Measurements from ENCODE around the gene SLC19A2. TPM values are rescaled to one million over a fixed set of nuclear protein-coding genes. Genes with fewer than 3 reads are reported as not detected.

Gene SLC19A2
- total and polyA plus RNA-seq, 2 of the 13 experiments (the other 11 are each of a cell fraction or from before 2014, with no cell fraction given): 30.4 to 56.0 TPM

DNA sequence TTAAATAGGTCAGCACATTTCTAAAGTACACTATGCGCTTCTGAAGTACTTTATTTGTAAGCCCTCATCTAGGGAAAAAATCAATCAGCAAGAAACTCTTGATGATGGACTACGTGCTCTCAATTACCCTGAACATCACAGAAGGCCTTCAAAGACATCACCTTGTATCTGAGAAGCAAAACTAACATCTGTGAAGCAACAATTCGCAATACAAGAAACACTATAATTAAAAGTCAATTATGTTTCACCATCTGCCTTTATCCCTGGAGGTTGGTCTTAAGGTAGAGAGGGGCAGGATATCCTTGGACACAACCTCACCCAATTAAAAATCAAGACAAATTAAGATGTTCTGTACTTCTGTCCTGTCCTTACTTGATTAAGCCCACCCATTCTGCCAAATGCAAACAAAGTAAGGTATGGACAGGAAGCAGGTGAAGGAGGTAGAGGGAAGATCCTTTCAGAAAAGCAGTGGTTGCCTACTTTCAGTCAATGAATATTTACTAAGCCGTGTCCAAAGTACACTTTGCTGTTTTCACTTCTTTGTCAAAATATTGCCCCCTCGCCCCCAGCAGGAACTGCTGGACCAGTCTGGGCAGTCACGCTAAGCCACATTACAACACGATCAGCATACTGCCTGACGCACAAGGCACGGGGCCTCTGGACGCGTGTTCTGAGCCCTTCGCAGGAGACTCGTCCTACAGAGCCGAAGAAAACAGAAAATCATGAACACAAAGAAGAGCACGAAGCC is 887 bp downstream of the SLC19A2 start (continued):
- TF ChIP-seq FOXA1 (IDR thresholded peaks at IDR 0.05): no peak
- peak; percentile 75 for TF ChIP-seq FOXA1 (CRISPR knock-in tag; IDR thresholded peaks at IDR 0.05)
- 0 out of 2 replicates have a peak, but pooled peaks have one; percentile 12 for TF ChIP-seq ZNF629 (CRISPR knock-in tag; conservative IDR thresholded peaks at IDR 0.05)
- peak in 1 of 2 experiments; percentile 34; a peak in 1 of 4 replicates for TF ChIP-seq KLF16 (CRISPR knock-in tag; IDR thresholded peaks at IDR 0.05)
- TF ChIP-seq, protein P1, sequence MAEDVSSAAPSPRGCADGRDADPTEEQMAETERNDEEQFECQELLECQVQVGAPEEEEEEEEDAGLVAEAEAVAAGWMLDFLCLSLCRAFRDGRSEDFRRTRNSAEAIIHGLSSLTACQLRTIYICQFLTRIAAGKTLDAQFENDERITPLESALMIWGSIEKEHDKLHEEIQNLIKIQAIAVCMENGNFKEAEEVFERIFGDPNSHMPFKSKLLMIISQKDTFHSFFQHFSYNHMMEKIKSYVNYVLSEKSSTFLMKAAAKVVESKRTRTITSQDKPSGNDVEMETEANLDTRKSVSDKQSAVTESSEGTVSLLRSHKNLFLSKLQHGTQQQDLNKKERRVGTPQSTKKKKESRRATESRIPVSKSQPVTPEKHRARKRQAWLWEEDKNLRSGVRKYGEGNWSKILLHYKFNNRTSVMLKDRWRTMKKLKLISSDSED (CRISPR knock-in tag; IDR thresholded peaks at IDR 0.05): no peak
- TF ChIP-seq TCF12 (IDR thresholded peaks at IDR 0.05): no peak
- TF ChIP-seq TCF12 (CRISPR knock-in tag; IDR thresholded peaks at IDR 0.05): no peak
- TF ChIP-seq RELA (CRISPR knock-in tag; IDR thresholded peaks at IDR 0.05): no peak
- TF ChIP-seq ZNF382 (CRISPR knock-in tag; IDR thresholded peaks at IDR 0.05; ENCODE audit: borderline replicate concordance): no peak
- TF ChIP-seq ZNF230 (CRISPR knock-in tag; IDR thresholded peaks at IDR 0.05): 0 out of 2 replicates have a peak, but pooled peaks have one; percentile 16
- TF ChIP-seq ZNF839 (CRISPR knock-in tag; IDR thresholded peaks at IDR 0.05; ENCODE audit: borderline replicate concordance): no peak
- TF ChIP-seq ZNF816 (CRISPR knock-in tag; IDR thresholded peaks at IDR 0.05; ENCODE audit: borderline replicate concordance): no peak; the same call in 1 of the 2 replicates
- TF ChIP-seq ZNF317 (CRISPR knock-in tag; IDR thresholded peaks at IDR 0.05): peak; percentile 78; the same call in 1 of the 2 replicates
- no peak for TF ChIP-seq NFKB2 (CRISPR knock-in tag; IDR thresholded peaks at IDR 0.05; ENCODE audit: borderline replicate concordance)
- TF ChIP-seq SETDB1 (CRISPR knock-in tag; IDR thresholded peaks at IDR 0.05; ENCODE audit: borderline replicate concordance): no peak
- TF ChIP-seq, protein P2, sequence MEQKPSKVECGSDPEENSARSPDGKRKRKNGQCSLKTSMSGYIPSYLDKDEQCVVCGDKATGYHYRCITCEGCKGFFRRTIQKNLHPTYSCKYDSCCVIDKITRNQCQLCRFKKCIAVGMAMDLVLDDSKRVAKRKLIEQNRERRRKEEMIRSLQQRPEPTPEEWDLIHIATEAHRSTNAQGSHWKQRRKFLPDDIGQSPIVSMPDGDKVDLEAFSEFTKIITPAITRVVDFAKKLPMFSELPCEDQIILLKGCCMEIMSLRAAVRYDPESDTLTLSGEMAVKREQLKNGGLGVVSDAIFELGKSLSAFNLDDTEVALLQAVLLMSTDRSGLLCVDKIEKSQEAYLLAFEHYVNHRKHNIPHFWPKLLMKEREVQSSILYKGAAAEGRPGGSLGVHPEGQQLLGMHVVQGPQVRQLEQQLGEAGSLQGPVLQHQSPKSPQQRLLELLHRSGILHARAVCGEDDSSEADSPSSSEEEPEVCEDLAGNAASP (CRISPR knock-in tag; IDR thresholded peaks at IDR 0.05; ENCODE audit: borderline replicate concordance): no peak
- no peak for TF ChIP-seq ZNF891 (CRISPR knock-in tag; IDR thresholded peaks at IDR 0.05)
- TF ChIP-seq ZNF546 (CRISPR knock-in tag; conservative IDR thresholded peaks at IDR 0.05): no peak
- TF ChIP-seq, protein P3, sequence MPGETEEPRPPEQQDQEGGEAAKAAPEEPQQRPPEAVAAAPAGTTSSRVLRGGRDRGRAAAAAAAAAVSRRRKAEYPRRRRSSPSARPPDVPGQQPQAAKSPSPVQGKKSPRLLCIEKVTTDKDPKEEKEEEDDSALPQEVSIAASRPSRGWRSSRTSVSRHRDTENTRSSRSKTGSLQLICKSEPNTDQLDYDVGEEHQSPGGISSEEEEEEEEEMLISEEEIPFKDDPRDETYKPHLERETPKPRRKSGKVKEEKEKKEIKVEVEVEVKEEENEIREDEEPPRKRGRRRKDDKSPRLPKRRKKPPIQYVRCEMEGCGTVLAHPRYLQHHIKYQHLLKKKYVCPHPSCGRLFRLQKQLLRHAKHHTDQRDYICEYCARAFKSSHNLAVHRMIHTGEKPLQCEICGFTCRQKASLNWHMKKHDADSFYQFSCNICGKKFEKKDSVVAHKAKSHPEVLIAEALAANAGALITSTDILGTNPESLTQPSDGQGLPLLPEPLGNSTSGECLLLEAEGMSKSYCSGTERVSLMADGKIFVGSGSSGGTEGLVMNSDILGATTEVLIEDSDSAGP (CRISPR knock-in tag; IDR thresholded peaks at IDR 0.05; ENCODE audit: borderline replicate concordance): no peak
- TF ChIP-seq KAT7 (CRISPR knock-in tag; IDR thresholded peaks at IDR 0.05; ENCODE audit: borderline replicate concordance): no peak
- TF ChIP-seq HOXA5 (CRISPR knock-in tag; IDR thresholded peaks at IDR 0.05): no peak
- no peak for TF ChIP-seq ATF7 (IDR thresholded peaks at IDR 0.05)
- TF ChIP-seq ATF7 (CRISPR knock-in tag; IDR thresholded peaks at IDR 0.05): no peak
- TF ChIP-seq MAZ (IDR thresholded peaks at IDR 0.05; ENCODE audit: borderline replicate concordance, low read depth, low read length): peak; percentile 39; the same call in 1 of the 2 replicates
- TF ChIP-seq MAZ (CRISPR knock-in tag; IDR thresholded peaks at IDR 0.05; ENCODE audit: low read depth): no peak; the same call in 1 of the 2 replicates
- TF ChIP-seq ZNF501 (CRISPR knock-in tag; IDR thresholded peaks at IDR 0.05): no peak
- no peak for TF ChIP-seq NCOA2 (CRISPR knock-in tag; IDR thresholded peaks at IDR 0.05)

Data from HepG2 (cell line).